GM18499 (cell line): ENCODE data around the gene PDCD4.
A peak's percentile ranks its signal among the peaks of the same experiment; 100 is the strongest.

Source experiments
- ATAC-seq: cut with Tn5 transposase; IDR thresholded peaks from one replicate; pipeline ENCODE4 v1.9.1; 2021; ENCODE audit warnings: moderate number of reproducible peaks; ENCODE audit not compliant: insufficient read depth, unreplicated experiment

PDCD4 gene

GRCh38 chr10:110871298-110872084 is at the start of gene PDCD4:
Gene PDCD4 (plus strand): TSS chr10:110871928. CDS start chr10:110876028, 4,100 bp downstream.
- ATAC-seq, result peak; percentile 48

- ATAC-seq, result no peak
Observed at GRCh38 chr10:110822035-110822711, 49.6 kb upstream of the PDCD4 start.

- no peak for ATAC-seq
Observed at GRCh38 chr10:110822712-110823311, 48.9 kb upstream of the PDCD4 start.

GRCh38 chr10:110824152-110824441 is 47.6 kb upstream of the PDCD4 start:
- no peak for ATAC-seq

- ATAC-seq, result no peak
Observed at GRCh38 chr10:110824660-110825059, 47.1 kb upstream of the PDCD4 start.

GRCh38 chr10:110825508-110825907 is 46.2 kb upstream of the PDCD4 start:
- ATAC-seq, result no peak

GRCh38 chr10:110827410-110827809 is 44.3 kb upstream of the PDCD4 start:
- ATAC-seq, result no peak

- no peak for ATAC-seq
Observed at GRCh38 chr10:110827875-110828274, 43.9 kb upstream of the PDCD4 start.

- ATAC-seq, result no peak
Observed at GRCh38 chr10:110828525-110828924, 43.2 kb upstream of the PDCD4 start.

GRCh38 chr10:110829721-110830410 is 41.9 kb upstream of the PDCD4 start:
- no peak for ATAC-seq

- no peak for ATAC-seq
Observed at GRCh38 chr10:110833234-110833940, 38.3 kb upstream of the PDCD4 start.

- no peak for ATAC-seq
Observed at GRCh38 chr10:110833941-110834628, 37.6 kb upstream of the PDCD4 start.

GRCh38 chr10:110834629-110835301 is 37.0 kb upstream of the PDCD4 start:
- ATAC-seq, result no peak

GRCh38 chr10:110835841-110836240 is 35.9 kb upstream of the PDCD4 start:
- no peak for ATAC-seq

- no peak for ATAC-seq
Observed at GRCh38 chr10:110836706-110837105, 35.0 kb upstream of the PDCD4 start.

- ATAC-seq, result no peak
Observed at GRCh38 chr10:110837418-110838171, 34.1 kb upstream of the PDCD4 start.

- no peak for ATAC-seq
Observed at GRCh38 chr10:110840225-110840922, 31.4 kb upstream of the PDCD4 start.

GRCh38 chr10:110840923-110841428 is 30.8 kb upstream of the PDCD4 start:
- ATAC-seq, result no peak
